ENCODE data around the gene AMBRA1. TPM values are rescaled to one million over a fixed set of nuclear protein-coding genes. Genes with fewer than 3 reads are reported as not detected.

The AMBRA1 gene
- total and polyA plus RNA-seq, 2 of the 8 experiments (the other 6 are each of a cell fraction or from before 2014, with no cell fraction given), result 14.2 to 37.4 TPM

- Histone ChIP-seq H3K14ac (ENCODE audit: insufficient read length) (no peak overlapping the region), H3K4me3 (ENCODE audit: extremely low read depth in 1 of 4, insufficient read depth in 2 of 4, low read depth in 3 of 4, low read length in 4 of 4) (no peak overlapping the region), H4K8ac (ENCODE audit: extremely low read depth, insufficient read depth, low read length) (no peak overlapping the region), H3K79me1 (ENCODE audit: low read depth, low read length) (no peaks in the 10 kb centered on the region; the same call in 1 of the 2 replicates), H3K4ac (replicated peaks; ENCODE audit: insufficient read length, low read depth, low read length) (no peak overlapping the region), H3K23ac (ENCODE audit: insufficient read length) (no peak overlapping the region), H4K91ac (replicated peaks; ENCODE audit: insufficient read length, low read length) (no peak overlapping the region), H2BK20ac (ENCODE audit: low read length) (no peak overlapping the region), H3K27ac (ENCODE audit: low read depth, low read length) (no peak overlapping the region), H3K36me3 (ENCODE audit: control insufficient read depth in 2 of 4, insufficient read depth in 4 of 4, low read length in 3 of 4) (no peaks in the 10 kb centered on the region), H3K4me2 (ENCODE audit: insufficient read depth in 1 of 2, low read depth in 2 of 2, low read length in 2 of 2) (no peak overlapping the region), H3K9me3 (ENCODE audit: insufficient read depth in 2 of 2, low read depth in 1 of 2, low read length in 1 of 2) (no peaks in the 10 kb centered on the region), H3K9ac (replicated peaks in 1 of 4; ENCODE audit: extremely low read depth in 1 of 4, low read depth in 3 of 4, low read length in 3 of 4) (no peak overlapping the region), H2BK12ac (ENCODE audit: low read depth, low read length) (no peak overlapping the region), H2BK5ac (ENCODE audit: low read depth, low read length) (no peak overlapping the region), H2AK5ac (ENCODE audit: low read depth, low read length) (no peak overlapping the region), H2AFZ (ENCODE audit: low read length) (no peak overlapping the region), H4K20me1 (replicated peaks in 1 of 2; ENCODE audit: control insufficient read depth in 1 of 2, insufficient read depth in 2 of 2, low read length in 2 of 2) (peaks cover 0 to 3% of the 10 kb centered on the region in 2 experiments), H3K23me2 (ENCODE audit: low read depth, low read length) (no peaks in the 10 kb centered on the region), H3K56ac (replicated peaks; ENCODE audit: insufficient read length, low read depth, low read length) (no peak overlapping the region), H2BK15ac (ENCODE audit: low read length) (no peak overlapping the region), H3K18ac (ENCODE audit: extremely low read depth, low read length) (no peak overlapping the region), H2BK120ac (replicated peaks; ENCODE audit: low read depth, low read length) (no peak overlapping the region), H3K79me2 (ENCODE audit: control insufficient read depth in 1 of 2, insufficient read depth in 2 of 2, low read length in 2 of 2) (no peaks in the 10 kb centered on the region), H3K4me1 (replicated peaks in 1 of 4; ENCODE audit: control insufficient read depth in 3 of 4, insufficient read depth in 4 of 4, low read length in 3 of 4) (peaks cover 0 to 3% (median 0%) of the 10 kb centered on the region in 4 experiments; a peak in 2 of 7 replicates), H4K5ac (ENCODE audit: insufficient read length, low read depth, low read length) (no peak overlapping the region), H3K27me3 (replicated peaks in 1 of 4; ENCODE audit: control insufficient read depth in 3 of 4, extremely low read depth in 1 of 4, insufficient read depth in 3 of 4, low read length in 3 of 4) (no peaks in the 10 kb centered on the region)
- 90% methylated on average over 4 of the region's 4 CpGs; no CpG with 5 or more reads in 1 of the 2 experiments for WGBS, 2 experiments (ENCODE audit: extremely low coverage in 1 of 2, insufficient coverage in 1 of 2, insufficient read length in 1 of 2, insufficient replicate concordance in 2 of 2, low coverage in 1 of 2, low lambda C conversion rate in 2 of 2, missing lambda C conversion rate in 1 of 2)
- CTCF ChIA-PET (ENCODE audit: partially characterized antibody), result interaction anchor here (0.8 to 1.4 kb wide), 4 partner anchors 13 to 61 kb away, joined by 3 to 4 read pairs (median 3); no protein-coding TSS in a partner anchor
- no peak for FAIRE-seq
- no peak for DNase-seq (ENCODE audit: low read depth in 1 of 2, low spot score in 2 of 2)
- POLR2A ChIA-PET (ENCODE audit: partially characterized antibody), result no interaction called here
- TF ChIP-seq TEAD4 (IDR thresholded peaks at IDR 0.05; ENCODE audit: low read depth, low read length) (no peak), SRF (IDR thresholded peaks at IDR 0.05; ENCODE audit: low read depth, low read length) (no peak), EGR1 (IDR thresholded peaks at IDR 0.05; ENCODE audit: borderline replicate concordance, low read depth, low read length) (no peak), RAD21 (IDR thresholded peaks at IDR 0.05 in 1 of 2, conservative IDR thresholded peaks at IDR 0.05 in 1 of 2; ENCODE audit: low read depth in 2 of 2, low read length in 2 of 2) (no peak), NANOG (IDR thresholded peaks at IDR 0.05; ENCODE audit: insufficient read depth, low read depth, low read length, poor library complexity, severe bottlenecking) (no peak)
Measured at GRCh38 chr11:46469926-46470325, 123.9 kb downstream of the AMBRA1 start.

Measured in H1 (cell line).